IMR-90 (cell line): Measurements from ENCODE around the gene FOLR2.

Experiments
- CEBPB ChIP-seq: IDR thresholded peaks from 2 replicates; pipeline ENCODE4 v1.6.1; 2012; ENCODE audit warnings: low read depth, low read length, improper control_type of control experiment
- CTCF ChIP-seq: conservative IDR thresholded peaks from 2 replicates; pipeline ENCODE4 v1.5.1; 2012; ENCODE audit warnings: mild to moderate bottlenecking, low read depth, low read length, improper control_type of control experiment
- MAFK ChIP-seq: IDR thresholded peaks from 2 replicates; pipeline ENCODE4 v1.6.1; 2012; ENCODE audit warnings: low read depth, low read length, improper control_type of control experiment
- MXI1 ChIP-seq: IDR thresholded peaks from 2 replicates; pipeline ENCODE4 v1.6.1; 2012; ENCODE audit warnings: low read depth, mild to moderate bottlenecking, low read length, moderate library complexity, borderline replicate concordance
- POLR2A ChIP-seq: IDR thresholded peaks from 2 replicates; pipeline ENCODE4 v1.6.1; 2012; ENCODE audit warnings: mild to moderate bottlenecking, low read depth, low read length
- RFX5 ChIP-seq: IDR thresholded peaks from 2 replicates; pipeline ENCODE4 v1.8.0; 2012; ENCODE audit warnings: low read depth, mild to moderate bottlenecking, low read length, moderate library complexity
- SMC3 ChIP-seq: fragments of 150-350 bp; IDR thresholded peaks from 2 replicates; pipeline ENCODE4 v1.6.1; 2016; ENCODE audit warnings: low read depth, mild to moderate bottlenecking, antibody characterized with exemption, low read length, moderate library complexity
- USF2 ChIP-seq: fragments of 150-350 bp; IDR thresholded peaks from 2 replicates; pipeline ENCODE4 v1.6.1; 2017; ENCODE audit warnings: mild to moderate bottlenecking, antibody characterized with exemption, low read length, low read depth

GRCh38 chr11:72265951-72266350 lies 49.4 kb downstream of the FOLR2 start:
- TF ChIP-seq CTCF = no peak
- no peak for TF ChIP-seq POLR2A
- TF ChIP-seq USF2 = no peak
- no peak for TF ChIP-seq RFX5
- no peak for TF ChIP-seq MAFK
- TF ChIP-seq CEBPB = no peak
- TF ChIP-seq SMC3 = no peak
- no peak for TF ChIP-seq MXI1
